GM19463 (cell line): Measurements from ENCODE around the gene UTY.
"Not testable (repeated sequence)": the region's sequence is repeated elsewhere in the genome, so short reads cannot be mapped to it uniquely, and the experiment has no call there.

Experiments
- ATAC-seq: cut with Tn5 transposase; IDR thresholded peaks from one replicate; pipeline ENCODE4 v1.9.1; 2021; ENCODE audit warnings: mild to moderate bottlenecking, moderate library complexity; ENCODE audit not compliant: unreplicated experiment

The UTY gene

DNA sequence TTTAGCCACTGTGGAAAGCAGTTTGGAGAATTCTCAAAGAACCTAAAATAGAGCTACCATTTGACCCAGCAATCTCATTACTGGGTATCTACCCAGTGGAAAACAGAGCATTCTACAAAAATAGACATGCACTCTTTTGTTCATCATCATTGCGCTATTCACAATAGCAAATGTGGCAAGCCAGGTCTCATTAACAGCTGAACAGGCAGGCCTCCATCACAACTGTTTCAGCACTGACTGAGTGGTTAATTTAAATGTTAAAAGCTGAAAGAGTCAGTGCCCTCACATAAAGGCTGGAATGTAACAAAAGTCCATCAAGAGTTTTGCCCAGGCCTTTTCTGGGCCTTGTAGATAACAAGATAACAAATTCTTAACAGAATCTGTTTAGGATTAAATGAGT lies 166.9 kb downstream of the UTY start:
- ATAC-seq = no peak

DNA sequence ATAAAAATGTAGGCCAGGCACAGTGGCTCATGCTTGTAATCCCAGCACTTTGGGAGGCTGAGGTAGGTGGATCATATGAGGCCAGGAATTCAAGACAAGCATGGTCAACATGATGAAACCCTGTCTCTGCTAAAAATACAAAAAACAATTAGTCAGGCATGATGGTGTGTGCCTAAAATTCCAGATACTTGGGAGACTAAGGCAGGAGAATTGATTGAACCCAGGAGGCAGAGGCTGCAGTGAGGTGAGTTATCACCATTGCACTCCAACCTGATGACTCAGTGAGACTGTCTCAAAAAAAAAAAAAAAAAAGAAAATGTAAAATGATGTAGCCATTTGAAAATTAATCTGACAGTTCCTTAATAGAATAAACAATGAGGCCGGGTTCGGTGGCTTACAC lies 171.9 kb downstream of the UTY start:
- no peak for ATAC-seq

DNA sequence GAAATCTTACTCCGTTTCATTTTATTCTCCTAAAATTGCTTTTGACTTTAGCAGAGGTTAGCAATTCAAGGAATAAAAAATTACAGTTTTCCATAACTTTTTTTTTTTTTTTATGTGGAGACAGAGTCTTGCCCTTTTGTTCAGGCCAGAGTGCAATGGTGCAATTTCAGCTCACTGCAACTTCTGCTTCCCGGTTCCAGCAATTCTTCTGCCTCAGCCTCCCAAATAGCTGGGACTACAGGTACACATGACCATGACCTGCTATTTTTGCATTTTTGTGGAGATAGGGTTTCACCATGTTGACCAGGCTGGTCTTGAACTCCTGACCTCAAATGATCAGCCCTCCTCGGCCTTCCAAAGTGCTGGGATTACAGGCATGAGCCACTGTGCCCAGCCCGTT lies 179.0 kb downstream of the UTY start:
- ATAC-seq = no peak

DNA sequence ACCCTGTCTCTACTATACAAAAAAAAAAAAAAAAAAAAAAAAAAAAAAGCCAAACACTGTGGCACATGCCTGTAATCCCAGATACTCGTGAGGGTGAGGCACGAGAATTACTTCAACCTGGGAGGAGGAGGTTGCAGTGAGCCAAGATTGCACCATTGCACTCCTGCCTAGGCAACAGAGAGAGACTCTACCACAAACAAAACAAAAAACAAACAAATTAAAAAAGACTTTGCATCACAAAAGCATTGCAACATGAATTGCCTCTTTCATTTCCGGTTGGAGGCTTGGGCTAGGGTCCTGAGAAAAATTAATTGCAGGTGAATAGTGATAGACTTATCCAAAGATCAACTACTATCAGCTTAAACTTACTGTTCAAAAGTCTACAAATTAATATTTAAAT lies 180.4 kb downstream of the UTY start:
- ATAC-seq = no peak

DNA sequence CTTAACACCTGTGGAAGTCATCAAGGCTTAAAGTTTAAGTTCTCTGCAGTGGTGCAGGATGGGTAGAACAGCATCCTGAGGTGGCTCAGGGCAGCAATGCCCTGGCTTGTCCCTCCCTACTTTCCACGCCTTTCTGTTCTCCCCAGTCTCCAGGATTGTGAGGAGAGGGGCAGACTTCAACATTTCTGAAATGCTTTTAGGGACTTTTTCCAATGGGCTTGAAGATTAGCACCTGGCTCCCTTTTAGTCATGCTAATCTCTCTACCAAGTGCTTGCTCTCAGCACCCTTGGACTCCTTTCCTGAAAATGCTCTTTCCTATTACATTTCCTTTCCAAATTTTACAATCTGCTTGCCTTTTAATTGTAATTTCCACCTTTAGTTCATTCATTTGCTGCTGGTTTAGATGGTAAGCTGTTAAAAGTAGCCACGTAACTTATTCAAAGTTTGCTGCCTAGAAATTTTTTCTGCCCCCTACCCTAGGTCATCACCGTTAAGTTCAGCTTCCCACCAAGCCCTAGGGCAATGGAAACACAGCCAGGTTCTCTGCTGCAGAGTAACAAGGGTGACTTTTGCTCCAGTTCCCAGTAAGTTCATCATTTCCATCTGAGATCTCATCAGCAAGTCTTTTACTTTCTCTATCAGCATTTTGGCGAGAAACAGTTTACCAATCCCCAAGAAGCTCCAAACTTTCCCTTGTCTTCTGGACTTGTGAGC lies 183.5 kb downstream of the UTY start:
- no peak for ATAC-seq

DNA sequence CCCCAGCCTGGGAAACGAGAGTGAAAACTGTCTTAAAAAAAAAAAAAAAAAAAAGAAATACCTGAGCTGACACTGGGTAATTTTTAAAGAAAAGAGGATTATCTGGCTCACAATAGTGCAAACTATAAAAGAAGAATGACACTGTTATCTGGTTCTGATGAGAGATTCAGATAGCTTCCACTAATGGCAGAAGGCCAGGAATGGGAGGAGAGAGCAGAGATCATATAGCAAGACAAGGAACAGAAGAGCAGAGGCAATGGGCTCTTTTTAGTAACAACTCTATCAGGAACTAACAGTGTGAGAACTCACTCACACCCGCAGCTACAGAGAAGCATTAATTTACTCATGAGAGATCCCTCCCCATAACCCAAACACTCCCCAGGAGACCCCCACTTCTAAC lies 184.8 kb downstream of the UTY start:
- ATAC-seq = no peak

DNA sequence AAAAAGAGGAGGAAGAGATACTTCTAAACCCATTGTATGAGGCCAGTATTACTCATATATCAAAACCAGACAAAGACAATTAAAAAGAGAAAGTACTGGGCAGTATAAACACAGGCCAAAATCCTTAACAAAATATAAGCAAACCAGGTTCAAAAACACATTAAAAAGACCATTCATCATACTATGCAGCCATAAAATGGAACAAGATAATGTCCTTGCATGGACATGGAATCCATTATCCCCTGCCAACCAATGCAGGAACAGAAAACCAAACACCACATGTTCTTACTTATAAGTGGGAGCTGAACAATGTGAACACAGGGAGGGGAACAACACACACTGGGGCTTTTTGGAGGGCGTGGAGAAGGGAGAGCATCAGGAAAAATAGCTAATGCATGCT lies 188.6 kb downstream of the UTY start:
- no peak for ATAC-seq

DNA sequence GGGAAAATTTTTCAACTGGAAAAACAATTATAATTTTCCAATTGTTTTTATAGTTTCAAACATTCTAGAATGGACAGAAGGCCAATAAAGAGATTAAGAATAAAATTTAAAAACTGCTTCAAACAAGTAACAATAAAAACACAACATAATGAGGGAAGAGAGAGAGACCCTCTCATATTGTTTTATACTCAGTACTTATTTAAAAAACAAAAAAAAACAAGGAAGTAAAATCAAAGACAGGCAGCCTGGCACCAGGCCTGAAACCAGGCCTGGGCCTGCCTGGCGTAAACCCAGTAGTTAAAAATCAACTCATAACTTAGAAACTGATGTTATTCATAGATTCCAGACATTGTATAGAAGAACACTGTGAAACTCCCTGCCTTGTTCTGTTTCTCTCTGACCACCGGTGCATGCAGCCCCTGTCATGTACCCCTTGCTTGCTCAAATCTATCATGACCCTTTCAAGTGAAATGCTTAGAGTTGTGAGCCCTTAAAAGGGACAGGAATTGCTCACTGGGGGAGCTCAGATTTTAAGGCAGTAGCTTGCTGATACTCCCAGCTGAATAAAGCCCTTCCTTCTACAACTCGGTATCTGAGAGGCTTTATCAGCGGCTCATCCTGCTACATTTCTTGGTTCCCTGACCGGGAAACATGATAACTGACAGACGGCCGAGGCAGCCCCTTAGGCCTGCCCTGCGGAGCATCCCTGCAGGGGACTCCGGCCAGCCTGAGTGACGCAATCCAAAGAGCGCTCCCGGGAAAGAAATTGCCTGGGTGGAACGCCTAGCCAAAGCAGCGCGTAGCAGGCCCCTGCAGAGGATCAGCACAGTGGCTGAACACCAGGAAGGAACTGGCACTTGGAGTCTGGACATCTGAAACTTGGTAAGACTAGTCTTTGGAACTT lies 197.4 kb downstream of the UTY start:
- not testable (repeated sequence) for ATAC-seq

DNA sequence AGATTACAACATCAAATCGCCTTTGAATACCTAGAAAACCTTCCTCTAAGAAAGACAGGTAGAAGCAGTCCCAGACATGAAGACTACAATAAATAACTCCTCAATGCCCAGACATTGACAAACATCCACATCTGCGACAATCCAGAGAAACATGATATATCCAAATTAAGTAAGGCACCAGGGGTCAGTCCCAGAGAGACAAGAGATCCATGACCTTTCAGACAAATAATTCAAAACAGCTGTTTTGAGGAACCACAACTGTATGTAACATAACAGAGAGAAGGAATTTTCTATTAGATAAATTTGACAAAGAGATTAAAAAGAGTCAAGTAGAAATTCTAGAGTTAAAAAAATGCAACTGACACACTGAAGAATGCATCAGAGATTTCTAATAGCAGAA lies 200.3 kb downstream of the UTY start:
- no peak for ATAC-seq

DNA sequence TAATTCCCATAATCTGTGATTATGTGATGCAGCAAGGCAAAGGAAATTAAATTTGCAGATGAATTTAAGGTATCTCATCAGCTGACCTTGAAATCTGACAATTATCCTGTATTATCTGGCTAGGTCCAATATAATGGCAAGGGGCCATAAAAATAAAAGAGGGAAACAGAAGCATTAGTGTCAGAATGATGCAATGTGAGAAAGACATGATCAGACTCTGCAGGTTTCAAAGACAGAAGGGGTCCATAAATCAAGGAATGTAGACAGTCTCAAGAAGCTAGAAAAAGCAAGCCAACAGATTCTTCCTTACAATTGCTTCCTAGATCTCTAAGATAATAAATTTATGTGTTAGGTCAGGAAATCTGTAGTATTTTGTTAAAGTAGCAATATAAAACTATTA lies 208.1 kb downstream of the UTY start:
- no peak for ATAC-seq

DNA sequence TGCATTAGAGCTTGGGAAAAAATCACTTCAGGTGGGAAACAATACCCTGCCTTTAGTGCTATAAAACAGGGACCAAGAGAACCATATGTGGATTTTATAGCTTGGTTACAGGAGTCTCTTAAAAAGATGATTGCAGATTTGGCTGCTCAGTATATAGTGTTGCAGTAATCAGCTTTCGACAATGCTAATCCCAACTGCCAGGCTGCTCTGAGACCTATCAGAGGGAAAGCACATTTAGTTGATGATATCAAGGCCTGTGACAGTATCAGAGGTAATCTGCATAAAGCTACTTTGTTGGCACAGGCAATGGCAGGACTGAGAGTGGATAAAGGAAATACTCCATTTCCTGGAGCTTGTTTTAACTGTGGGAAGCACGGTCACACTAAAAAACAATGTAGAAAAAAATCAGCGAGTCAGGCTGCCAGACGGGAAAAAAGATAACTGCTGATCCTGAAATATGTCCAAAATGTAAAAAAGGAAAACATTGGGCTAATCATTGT lies 225.8 kb downstream of the UTY start:
- ATAC-seq = not testable (repeated sequence)

DNA sequence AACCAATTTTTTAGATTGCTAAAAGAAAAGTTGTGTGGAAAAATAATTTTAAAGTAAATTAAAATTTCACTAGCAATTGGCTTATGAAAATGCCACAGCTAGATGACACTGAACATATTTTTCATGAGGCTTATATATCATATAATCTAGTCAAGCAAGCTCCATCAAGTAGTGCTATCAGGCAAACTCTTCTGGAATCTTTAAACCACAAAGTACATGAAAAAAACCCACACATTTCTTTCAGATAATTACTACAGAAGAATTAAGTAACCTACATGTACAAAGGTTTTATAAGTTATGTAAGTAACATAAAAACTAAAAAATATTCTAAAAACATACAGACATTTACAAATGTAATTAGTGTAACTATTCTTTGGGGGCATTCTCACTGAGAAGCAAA lies 229.4 kb downstream of the UTY start:
- ATAC-seq = no peak

DNA sequence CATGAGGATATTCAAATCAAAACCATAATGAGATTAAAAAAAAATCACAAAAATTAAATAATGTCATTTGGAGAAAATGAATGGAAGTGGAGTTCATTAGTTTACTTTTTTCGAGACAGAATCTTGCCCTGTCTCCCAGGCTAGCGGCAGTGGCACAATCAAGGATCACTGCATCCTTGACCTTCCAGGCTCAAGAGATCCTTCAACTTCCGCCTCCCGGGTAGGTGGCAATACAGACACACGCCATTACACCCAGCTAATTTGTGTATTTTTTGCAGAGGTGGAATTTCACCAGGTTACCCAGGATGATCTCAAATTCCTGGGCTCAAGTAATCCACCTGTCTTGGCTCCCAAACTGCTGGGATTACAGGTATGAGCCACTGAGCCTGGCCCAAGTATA lies 236.1 kb downstream of the UTY start:
- no peak for ATAC-seq

DNA sequence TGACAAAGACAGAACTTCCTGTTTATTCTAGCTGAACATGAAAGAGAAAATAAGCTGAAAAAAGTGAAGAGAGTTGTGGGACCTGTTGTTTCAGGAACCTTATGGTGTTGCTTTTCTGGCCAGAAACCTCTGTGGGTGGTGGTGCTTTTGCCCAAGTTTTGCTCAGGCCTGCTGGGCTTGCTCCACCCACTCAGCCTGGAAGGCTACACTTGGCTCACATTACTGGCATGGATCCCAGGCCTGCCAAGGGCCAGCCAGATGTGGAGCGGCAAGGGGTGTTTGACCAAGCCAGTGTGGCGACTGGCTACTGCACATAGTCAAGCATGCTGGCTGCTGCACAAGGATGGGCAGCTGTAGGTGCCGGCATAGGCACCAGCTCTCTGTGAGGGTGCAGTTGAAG lies 245.9 kb downstream of the UTY start:
- no peak for ATAC-seq

DNA sequence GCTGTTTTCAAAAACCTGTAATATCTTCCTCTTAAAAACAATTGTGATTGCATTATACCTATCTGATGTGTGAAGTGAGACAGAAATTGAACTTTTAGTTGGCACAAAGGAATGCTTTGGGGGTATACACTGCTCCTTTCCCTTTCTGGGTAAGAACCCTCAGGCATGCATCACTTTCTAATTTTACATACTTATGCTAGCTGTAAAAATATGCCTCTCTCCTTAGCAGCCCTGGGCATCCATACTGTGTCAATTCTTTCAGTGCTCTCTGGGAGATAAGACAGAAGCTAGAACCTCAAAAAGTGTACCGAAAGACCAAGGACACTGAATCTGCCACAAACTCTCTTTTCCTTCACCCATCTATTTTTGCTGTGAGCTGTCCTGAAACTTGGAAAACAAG lies 246.7 kb downstream of the UTY start:
- no peak for ATAC-seq

DNA sequence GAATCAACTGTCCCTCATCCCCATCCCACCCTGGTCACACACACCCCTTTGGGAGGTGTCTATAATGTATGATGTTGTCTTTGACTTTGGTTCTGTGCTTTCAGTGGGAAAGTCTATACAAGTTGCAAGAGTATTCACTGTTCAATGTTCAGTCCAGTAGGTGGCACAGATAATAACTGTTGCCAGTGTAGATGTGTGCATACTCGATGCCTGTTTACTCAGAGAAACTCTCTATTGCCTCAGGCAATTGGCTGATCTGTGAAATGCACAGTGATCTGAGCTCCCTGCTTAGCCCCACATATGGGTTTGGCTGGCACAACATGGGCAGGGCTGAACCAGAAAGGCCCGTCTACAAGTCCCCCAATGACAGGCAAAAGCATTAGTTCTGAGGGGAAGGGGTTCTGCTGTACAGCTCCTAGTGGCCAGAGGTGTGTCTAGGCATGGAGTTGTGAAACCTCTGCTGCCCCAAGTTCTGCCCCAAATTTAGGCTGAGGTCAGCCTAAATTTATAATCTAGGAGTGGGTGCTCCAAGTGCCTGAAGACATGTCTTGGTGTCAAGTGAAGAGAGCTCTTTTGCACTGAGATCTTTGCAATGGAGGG lies 252.4 kb downstream of the UTY start:
- ATAC-seq = no peak

DNA sequence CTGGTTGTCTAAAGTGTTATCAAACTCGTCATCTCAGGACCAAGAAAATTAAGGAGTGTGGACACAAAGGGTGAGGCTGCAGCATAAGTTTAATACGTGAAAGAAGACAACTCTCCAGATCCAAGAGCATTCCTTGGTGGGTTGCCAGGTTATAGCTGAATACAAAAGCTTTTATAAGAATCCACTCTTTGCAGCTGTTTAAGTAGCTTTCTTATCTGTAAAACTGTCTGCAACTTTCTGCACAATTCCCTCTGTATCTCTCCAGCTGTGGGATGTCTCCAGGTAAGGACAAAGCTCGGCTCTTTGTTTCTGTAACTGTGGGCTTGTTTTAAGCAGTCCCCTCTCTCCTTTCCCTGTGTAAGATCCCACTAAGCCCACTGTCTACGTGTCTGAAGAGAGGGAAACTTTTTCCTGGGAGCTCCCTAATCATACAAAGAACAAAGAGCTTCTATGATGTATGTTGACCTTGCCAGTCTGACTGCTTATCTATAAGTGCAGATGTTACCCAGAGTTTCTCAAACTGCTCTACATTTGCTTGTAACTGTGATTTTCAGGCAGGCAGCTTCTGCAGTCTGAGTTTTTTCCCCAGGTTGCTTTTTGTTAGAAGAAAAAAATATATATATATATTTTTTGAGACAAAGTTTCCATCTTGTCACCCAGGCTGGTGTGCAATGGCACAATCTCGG lies 268.7 kb downstream of the UTY start:
- no peak for ATAC-seq

DNA sequence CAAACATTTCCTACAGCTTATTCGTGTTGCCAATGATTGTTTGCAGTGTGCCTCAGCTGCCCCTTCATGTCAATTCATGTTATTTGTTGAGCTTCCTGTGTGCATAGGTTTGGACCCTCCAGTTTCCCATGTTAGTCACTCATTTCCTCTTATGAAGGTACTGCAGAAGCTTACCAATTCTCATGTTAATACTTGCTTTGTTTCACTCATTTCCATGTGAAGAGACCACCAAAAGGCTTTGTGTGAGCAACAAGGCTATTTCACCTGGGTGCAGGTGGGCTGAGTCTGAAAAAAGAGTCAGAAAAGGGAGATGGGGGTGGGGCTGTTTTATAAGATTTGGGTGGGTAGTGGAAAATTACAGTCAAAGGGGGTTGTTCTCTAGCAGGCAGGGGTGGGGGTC lies 274.6 kb downstream of the UTY start:
- no peak for ATAC-seq
